Activated CD8-positive, alpha-beta memory T cell treated with anti-CD3 and anti-CD28 coated beads for 36 hours (primary cell): ENCODE results near the gene FBXO11. TPM values are rescaled to one million over a fixed set of nuclear protein-coding genes. Genes with fewer than 3 reads are reported as not detected.

Experiments
- CTCF ChIA-PET: fragments of 350-600 bp; sonication (Branson Sonifier 250); formaldehyde crosslinking; loops from one replicate; lab custom pipeline; 2021; ENCODE audit warnings: antibody characterized with exemption; lab: Charles Lee
- POLR2A ChIA-PET: fragments of 350-600 bp; sonication (Branson Sonifier 250); formaldehyde crosslinking; loops from one replicate; lab custom pipeline; 2021; ENCODE audit warnings: antibody characterized with exemption; lab: Charles Lee
- total RNA-seq, 2 experiments: library from RNA; stranded (reverse); gene quantifications; one replicate each; pipeline ENCODE4 v1.2.3, GENCODE V29; 2021

The FBXO11 gene
- total RNA-seq, 2 experiments from 2014 or later: 36.8 to 39.2 TPM

DNA sequence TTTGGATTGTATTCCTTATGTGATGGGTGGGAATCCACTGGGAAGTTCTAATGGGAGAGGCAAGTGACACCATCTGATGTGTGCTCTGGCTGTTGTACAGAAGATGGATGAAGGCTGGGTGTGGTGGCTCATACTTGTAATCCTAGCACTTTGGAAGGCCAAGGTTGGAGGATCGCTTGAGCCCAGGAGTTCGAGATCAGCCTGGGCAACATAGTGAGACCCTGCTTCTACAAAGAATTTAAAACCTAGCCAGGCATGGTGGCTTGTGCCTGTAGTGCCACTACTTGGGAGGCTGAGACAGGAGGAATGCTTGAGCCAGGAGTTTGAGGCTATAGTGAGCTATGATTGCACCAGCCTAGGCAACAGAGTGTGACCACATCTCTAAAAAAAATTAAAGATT lies 134.0 kb downstream of the FBXO11 start:
- POLR2A ChIA-PET: no interaction called here

DNA sequence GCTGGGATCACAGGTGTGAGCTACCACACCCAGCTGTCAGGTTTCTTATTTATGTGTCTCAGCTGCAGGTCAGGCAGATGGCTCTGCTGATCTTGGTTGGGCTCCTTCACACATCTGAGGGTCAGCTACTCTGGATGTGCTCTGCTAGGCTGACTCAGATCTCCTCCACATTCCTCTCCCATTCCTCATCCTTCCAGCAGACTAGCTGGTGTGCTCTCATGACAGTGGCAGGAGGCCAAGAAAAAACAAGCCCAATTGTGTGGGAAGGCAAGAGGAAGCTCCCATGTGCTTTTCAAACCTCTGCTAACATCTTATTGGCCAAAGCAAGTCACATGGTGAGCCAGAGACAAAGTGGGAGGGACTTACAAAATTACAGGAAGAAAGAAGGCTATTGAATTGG lies 135.1 kb downstream of the FBXO11 start:
- ChIA-PET POLR2A (no interaction called here), CTCF (interaction anchor here (0.7 kb wide), 1 partner anchor 659 kb away, joined by 3 read pairs; no protein-coding TSS in a partner anchor)

More for the DNA sequence above, 134.0 kb downstream of the FBXO11 start:
- CTCF ChIA-PET: no interaction called here

- ChIA-PET CTCF (no interaction called here), POLR2A (no interaction called here)
Measured at GRCh38 chr2:47769318-47769717, 137.0 kb downstream of the FBXO11 start.

GRCh38 chr2:47767880-47768609 lies 138.3 kb downstream of the FBXO11 start:
- CTCF ChIA-PET: interaction anchor here (0.7 to 1.8 kb wide), 18 partner anchors 9 to 445 kb away, joined by 3 to 12 read pairs (median 3); partner anchors contain the start of gene MSH6
- POLR2A ChIA-PET: interaction anchor here (0.7 to 1.4 kb wide), 2 partner anchors 15 to 363 kb away, joined by 3 to 4 read pairs; partner anchors contain the start of gene MSH6

GRCh38 chr2:47767497-47767844 lies 138.8 kb downstream of the FBXO11 start:
- CTCF ChIA-PET: interaction anchor here (0.7 to 1.8 kb wide), 18 partner anchors 9 to 444 kb away, joined by 3 to 12 read pairs (median 3); partner anchors contain the start of gene MSH6
- POLR2A ChIA-PET: interaction anchor here (0.7 to 1.4 kb wide), 2 partner anchors 16 to 363 kb away, joined by 3 to 4 read pairs; partner anchors contain the start of gene MSH6

DNA sequence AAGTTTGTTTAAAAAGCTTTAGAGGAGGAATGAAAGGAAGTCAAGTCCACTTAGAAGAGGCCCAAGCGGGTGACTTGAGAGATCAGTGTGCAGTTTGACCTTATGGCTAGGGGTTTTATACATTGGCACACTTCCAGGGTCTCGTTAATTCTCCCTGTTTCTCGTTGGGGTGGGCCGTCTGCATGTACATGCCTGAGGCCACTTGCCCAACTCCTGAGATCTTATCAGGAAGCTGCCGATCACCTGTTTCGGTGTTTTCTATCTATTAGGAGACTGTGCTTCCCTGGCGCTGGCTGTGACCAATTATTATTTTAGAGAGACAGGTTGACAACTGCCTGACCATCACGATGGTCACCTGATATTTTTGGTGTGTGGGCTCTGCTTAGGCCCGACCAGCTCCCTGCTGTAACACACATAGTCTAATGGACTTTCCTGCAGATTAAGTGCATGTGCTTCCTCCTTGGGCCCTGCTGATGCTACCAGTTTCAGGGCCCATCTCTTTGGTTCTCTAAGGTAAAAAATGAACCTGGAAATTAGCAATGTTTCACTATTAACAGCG lies 154.4 kb downstream of the FBXO11 start:
- POLR2A ChIA-PET: no interaction called here
- CTCF ChIA-PET: interaction anchor here (0.6 to 1.6 kb wide), 3 partner anchors 14 to 148 kb away, joined by 4 to 6 read pairs (median 4); no protein-coding TSS in a partner anchor

DNA sequence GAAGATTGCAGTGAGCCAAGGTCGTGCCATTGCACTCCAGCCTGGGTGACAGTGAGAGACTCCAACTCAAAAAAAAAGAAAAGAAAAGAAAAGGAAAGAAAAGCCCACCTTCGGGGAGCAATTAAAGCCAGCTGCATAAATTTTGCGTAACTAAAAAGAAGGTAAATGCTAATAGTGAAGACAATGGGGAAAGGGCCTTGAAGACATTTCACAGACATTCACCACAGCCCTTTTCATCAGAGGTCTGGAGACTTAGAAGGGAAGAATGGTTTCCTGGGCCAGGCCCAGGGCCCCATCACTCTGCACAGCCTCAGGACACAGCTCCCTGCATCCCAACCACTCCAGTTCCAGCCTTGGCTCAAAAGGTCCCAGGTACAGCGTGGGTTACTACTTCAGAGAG lies 158.4 kb downstream of the FBXO11 start:
- ChIA-PET POLR2A (no interaction called here), CTCF (interaction anchor here (0.6 to 0.8 kb wide), 2 partner anchors 29 to 308 kb away, joined by 3 read pairs; no protein-coding TSS in a partner anchor)

GRCh38 chr2:47744074-47744473 lies 162.2 kb downstream of the FBXO11 start:
- ChIA-PET POLR2A (no interaction called here), CTCF (no interaction called here)

DNA sequence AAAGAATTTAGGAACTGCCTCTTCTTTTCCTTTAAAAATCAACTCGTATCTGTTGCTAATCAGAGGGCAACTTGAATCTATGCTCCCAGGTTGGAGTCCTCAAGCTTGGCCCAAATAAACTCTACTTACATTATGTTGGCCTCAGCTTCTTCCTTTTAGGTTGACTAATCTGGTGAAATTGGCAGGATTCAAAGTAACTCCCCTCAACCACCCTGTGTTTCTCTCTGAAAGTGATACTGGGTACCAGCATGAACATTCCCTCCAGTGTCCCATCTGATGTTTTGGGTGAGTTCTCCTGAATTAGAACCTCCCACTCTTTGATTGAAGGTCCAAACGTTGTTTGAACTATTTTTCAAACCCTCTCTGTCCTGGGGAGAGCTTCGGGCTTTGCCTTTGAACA lies 164.7 kb downstream of the FBXO11 start:
- ChIA-PET POLR2A (no interaction called here), CTCF (interaction anchor here (0.8 kb wide), 1 partner anchor 26 kb away, joined by 4 read pairs; no protein-coding TSS in a partner anchor)

DNA sequence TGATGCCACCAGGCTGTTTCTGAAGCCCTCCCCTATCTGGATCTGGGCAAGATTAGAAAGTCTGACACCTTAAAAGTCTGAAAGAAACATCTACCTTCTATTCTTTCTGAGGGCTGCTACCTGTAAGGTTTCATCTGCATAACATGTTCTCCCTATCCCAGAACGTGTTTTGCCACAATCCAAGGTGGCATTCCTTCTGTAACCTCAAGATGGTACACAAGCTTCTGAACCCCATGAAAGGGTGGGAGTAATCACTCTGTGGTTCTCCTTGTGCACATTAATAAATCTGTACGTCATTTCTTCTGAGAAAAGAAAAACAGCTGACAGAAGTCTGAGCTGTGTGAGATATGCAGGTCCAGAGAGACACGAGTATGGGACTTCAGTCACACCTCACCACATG lies 165.2 kb downstream of the FBXO11 start:
- ChIA-PET POLR2A (no interaction called here), CTCF (interaction anchor here (0.8 kb wide), 1 partner anchor 27 kb away, joined by 4 read pairs; no protein-coding TSS in a partner anchor)

Other genes starting within 250 kb of the FBXO11 start
- gene MSH6, start 123.4 kb downstream of the FBXO11 start, total RNA-seq: 100 to 1,000 TPM; 148 to 150 TPM